SK-MEL-5 (cell line): Measurements from ENCODE around the gene CNTNAP4. TPM values are rescaled to one million over a fixed set of nuclear protein-coding genes. Genes with fewer than 3 reads are reported as not detected.

Source experiments
- DNase-seq: peaks from one replicate; pipeline ENCODE4 v3.0.0-alpha.2; 2016; ENCODE audit warnings: low read depth, low spot score
- in situ Hi-C: cut with HindIII; loops from 2 replicates; pipeline ENCODE4 v1.10.0; 2016; ENCODE audit warnings: low sequenced_read_pairs, high pct_unique_total_duplicates, low pct_unique_long_range_greater_than_20kb
- total RNA-seq: library from RNA; depleted of rRNA; stranded (reverse); fragments of >200 nt; shearing (Covaris generic); gene quantifications from 2 replicates; pipeline ENCODE4 v1.2.3, GENCODE V29; 2014

CNTNAP4 gene
- total RNA-seq, 1 experiment from 2014 or later = 3.3 TPM

- no peak for DNase-seq
- in situ Hi-C loops = no loop called here
These were observed 247.2 kb downstream of the CNTNAP4 start for GRCh38 chr16:76524356-76524755.

- in situ Hi-C loops = no loop called here
These were observed 247.6 kb downstream of the CNTNAP4 start for GRCh38 chr16:76524769-76525168.

GRCh38 chr16:76527244-76527643 is 250.0 kb downstream of the CNTNAP4 start:
- in situ Hi-C loops = no loop called here
- DNase-seq = no peak

More at GRCh38 chr16:76524769-76525168, 247.6 kb downstream of the CNTNAP4 start:
- DNase-seq = no peak

- DNase-seq = no peak
- in situ Hi-C loops = no loop called here
These were observed 251.9 kb downstream of the CNTNAP4 start for GRCh38 chr16:76529120-76529519.

GRCh38 chr16:76531236-76531635 is 254.0 kb downstream of the CNTNAP4 start:
- in situ Hi-C loops = no loop called here
- no peak for DNase-seq

GRCh38 chr16:76532188-76532973 is 255.2 kb downstream of the CNTNAP4 start:
- in situ Hi-C loops = no loop called here

GRCh38 chr16:76539609-76540008 is 262.4 kb downstream of the CNTNAP4 start:
- in situ Hi-C loops = no loop called here
- no peak for DNase-seq

More at GRCh38 chr16:76532188-76532973, 255.2 kb downstream of the CNTNAP4 start:
- DNase-seq = no peak

- in situ Hi-C loops = no loop called here
- DNase-seq = no peak
These were observed 263.9 kb downstream of the CNTNAP4 start for GRCh38 chr16:76541070-76541469.

- in situ Hi-C loops = no loop called here
- no peak for DNase-seq
These were observed 288.3 kb downstream of the CNTNAP4 start for GRCh38 chr16:76565542-76565941.

- in situ Hi-C loops = no loop called here
- no peak for DNase-seq
These were observed 294.6 kb downstream of the CNTNAP4 start for GRCh38 chr16:76571755-76572154.

GRCh38 chr16:76573281-76573680 is 296.1 kb downstream of the CNTNAP4 start:
- in situ Hi-C loops = no loop called here
- DNase-seq = no peak

- in situ Hi-C loops = no loop called here
- DNase-seq = no peak
These were observed 297.4 kb downstream of the CNTNAP4 start for GRCh38 chr16:76574651-76575050.

- in situ Hi-C loops = no loop called here
- DNase-seq = no peak
These were observed 299.3 kb downstream of the CNTNAP4 start for GRCh38 chr16:76576526-76576925.

GRCh38 chr16:76577003-76577402 is 299.8 kb downstream of the CNTNAP4 start:
- no peak for DNase-seq
- in situ Hi-C loops = no loop called here

GRCh38 chr16:76579277-76579922 is 302.2 kb downstream of the CNTNAP4 start:
- DNase-seq = no peak
- in situ Hi-C loops = no loop called here

- in situ Hi-C loops = no loop called here
- no peak for DNase-seq
These were observed 306.3 kb downstream of the CNTNAP4 start for GRCh38 chr16:76583466-76583865.

GRCh38 chr16:76583945-76584344 is 306.7 kb downstream of the CNTNAP4 start:
- in situ Hi-C loops = no loop called here
- no peak for DNase-seq

GRCh38 chr16:76598498-76598897 is 321.3 kb downstream of the CNTNAP4 start:
- in situ Hi-C loops = no loop called here
- DNase-seq = no peak

- in situ Hi-C loops = no loop called here
- DNase-seq = no peak
These were observed 330.1 kb downstream of the CNTNAP4 start for GRCh38 chr16:76607317-76607716.
